GM18517 (cell line): Measurements from ENCODE around the gene ITCH.
"Not testable (repeated sequence)": the region's sequence is repeated elsewhere in the genome, so short reads cannot be mapped to it uniquely, and the experiment has no call there.

Experiments used
- ATAC-seq: cut with Tn5 transposase; IDR thresholded peaks from one replicate; pipeline ENCODE4 v1.9.1; 2021; ENCODE audit warnings: mild to moderate bottlenecking, moderate library complexity; ENCODE audit not compliant: unreplicated experiment

Gene ITCH

DNA sequence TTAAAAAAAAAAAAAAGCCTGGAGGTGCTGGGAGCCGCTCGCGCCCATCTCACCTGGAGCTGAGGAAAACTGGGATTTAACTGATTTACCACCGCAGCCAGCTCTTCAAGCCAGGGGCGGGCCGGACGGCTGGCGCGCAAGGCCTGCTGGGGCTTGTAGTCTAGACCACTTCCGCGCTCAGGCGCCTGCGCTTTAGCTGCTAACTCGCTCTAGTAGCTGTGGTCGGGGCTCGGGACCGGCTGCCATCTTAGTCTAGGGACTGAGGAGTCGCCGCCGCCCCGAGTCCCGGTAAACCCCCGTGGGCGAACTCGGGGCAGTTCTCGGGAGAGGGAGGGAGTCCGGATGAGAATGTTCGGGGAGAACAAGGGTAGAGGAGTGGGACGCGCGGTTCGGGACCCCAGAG, at the start of gene ITCH:
Gene ITCH (plus strand): TSS at position 212 of the 403 bp plus-strand sequence. CDS start 30,539 bp downstream, outside the sequence.
- ATAC-seq, result peak; percentile 85

- no peak for ATAC-seq
Observed at GRCh38 chr20:34315236-34315635, 47.8 kb upstream of the ITCH start.

DNA sequence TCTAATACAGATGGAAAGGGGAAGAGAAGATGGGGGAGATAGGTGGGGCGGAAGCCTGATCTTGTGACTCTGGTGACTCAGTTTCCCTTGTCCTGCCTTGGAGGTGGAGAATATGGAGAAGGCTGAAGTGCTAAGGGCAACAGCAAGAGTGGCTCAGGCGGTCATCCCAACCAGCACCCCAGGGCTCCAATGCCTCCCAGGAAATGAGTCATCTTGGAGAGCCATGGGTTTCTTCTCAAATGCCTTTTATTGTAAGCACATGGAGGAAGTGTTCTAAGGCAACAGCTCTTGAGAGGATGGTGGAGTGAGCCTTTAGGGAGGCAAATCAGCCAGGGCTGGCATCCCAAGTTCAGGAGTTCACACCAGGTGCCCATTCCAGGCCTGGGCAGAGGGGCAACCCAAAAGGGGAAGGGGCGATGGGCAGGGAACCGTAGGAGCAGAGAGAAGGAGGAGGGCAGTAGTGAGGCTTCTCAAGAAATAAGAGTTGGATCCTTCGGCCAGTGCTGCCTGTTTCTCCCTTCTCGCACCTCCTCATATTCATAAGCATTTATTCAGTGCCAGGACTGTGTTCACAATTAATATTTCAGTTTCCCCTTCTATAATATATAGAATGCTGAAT, 46.8 kb upstream of the ITCH start:
- no peak for ATAC-seq

GRCh38 chr20:34318609-34319443, 44.2 kb upstream of the ITCH start:
- ATAC-seq, result no peak

DNA sequence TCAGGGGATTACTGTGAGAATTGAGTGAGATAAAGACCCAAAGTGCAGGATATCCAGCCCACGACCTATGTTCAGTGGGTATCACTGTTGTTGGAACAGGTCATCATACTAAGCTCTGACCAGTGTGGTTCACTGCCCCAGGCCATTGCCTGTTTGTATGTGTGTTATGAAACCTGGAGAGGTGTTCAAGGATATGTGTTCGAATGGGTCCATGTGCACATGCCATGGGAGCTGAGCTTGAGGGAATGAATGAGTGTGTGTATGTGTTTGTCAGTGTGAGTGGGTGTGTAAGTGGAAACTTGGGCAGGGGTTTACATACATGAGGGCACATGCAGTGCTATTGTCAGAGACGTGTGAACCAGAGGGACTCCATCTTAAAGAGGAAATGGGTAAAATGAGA, 42.2 kb upstream of the ITCH start:
- no peak for ATAC-seq

GRCh38 chr20:34322267-34323105, 40.6 kb upstream of the ITCH start:
- no peak for ATAC-seq

DNA sequence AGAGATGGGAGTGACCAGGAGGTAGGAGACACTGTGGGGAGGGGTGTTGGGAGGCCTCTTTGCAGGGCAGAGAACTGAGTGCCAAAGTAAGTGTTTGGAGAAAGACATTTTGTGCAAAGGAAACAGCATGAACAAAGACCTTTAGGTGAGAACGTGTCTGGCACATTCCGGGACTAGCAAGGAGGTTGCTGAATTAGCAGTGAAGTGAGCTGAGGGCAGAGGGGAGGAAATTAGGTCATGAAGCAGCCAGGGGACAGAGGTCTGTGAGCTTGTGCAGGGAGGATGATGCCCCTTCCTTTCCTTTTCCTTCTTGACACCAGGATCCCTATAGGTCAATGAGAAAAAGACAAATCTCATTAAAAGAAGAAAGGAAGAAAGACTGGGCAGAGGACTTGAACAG, 38.5 kb upstream of the ITCH start:
- ATAC-seq, result no peak

DNA sequence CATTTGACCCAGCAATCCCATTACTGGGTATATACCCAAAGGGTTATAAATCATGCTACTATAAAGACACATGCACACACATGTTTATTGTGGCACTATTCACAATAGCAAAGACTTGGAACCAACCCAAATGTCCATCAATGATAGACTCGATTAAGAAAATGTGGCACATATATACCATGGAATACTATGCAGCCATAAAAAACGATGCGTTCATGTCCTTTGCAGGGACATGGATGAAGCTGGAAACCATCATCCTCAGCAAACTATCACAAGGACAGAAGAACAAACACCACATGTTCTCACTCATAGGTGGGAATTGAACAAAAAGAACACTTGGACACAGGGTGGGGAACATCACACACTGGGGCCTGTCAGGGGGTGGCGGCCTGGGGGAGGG, 34.9 kb upstream of the ITCH start:
- not testable (repeated sequence) for ATAC-seq

DNA sequence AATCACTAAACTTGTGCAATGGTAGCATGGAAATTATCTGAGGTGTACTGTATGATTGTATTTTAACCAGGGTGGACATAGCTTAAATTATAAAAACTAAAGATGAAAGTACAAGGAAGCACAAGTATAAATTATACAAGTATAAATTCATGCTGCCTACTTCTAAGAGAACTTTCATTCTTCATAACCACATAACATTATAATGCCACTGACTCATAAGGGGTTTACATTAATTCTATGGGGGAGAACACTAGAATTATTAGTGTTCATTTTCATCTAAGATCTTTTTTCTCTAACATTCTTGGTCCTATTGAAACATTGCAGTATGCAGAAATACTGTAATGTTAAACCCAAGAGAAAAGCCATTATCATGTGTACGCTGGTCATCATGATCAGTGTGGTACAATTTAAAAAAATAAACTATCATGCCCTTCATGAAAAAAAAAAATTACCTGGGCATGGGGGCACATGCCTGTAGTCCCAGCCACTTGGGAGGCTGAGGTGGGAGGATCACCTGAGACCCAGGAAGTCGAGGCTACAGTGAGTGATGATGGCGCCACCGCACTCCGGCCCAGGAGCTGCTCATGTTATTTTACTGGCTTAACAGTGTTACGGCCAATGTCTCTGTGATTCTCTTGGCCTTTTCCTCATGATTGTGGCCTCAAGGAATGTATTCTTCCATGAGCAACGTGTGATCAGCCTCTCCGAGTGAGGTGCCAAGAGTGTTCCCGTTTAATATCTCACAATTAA, 34.0 kb upstream of the ITCH start:
- ATAC-seq, result no peak

DNA sequence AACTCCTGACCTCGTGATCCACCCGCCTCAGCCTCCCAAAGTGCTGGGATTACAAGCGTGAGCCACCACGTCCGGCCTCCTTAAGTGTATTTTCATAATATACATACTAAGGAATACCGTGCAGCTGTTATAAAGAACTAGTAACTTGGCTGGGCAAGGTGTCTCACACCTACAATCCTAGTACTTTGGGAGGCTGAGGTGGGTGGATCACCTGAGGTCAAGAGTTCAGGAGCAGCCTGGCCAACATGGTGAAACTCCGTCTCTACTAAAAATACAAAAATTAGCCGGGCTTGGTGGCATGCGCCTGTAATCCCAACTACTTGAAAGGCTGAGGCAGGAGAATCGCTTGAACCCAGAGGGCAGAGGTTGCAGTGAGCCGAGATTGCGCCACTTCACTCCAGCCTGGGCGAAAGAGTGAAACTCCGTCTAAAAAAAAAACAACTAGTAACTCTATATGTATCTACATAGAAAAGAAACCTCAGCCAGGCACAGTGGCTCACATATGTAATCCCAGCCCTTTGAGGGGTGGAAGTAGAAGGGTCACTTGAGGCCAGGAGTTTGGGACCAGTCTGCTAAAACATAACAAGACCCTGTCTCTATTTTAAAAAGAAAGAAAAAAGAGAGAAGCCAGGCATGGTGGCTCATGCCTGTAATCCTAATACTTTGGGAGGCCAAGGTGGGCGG, 32.1 kb upstream of the ITCH start:
- not testable (repeated sequence) for ATAC-seq

GRCh38 chr20:34331838-34332237, 31.2 kb upstream of the ITCH start:
- ATAC-seq, result no peak

DNA sequence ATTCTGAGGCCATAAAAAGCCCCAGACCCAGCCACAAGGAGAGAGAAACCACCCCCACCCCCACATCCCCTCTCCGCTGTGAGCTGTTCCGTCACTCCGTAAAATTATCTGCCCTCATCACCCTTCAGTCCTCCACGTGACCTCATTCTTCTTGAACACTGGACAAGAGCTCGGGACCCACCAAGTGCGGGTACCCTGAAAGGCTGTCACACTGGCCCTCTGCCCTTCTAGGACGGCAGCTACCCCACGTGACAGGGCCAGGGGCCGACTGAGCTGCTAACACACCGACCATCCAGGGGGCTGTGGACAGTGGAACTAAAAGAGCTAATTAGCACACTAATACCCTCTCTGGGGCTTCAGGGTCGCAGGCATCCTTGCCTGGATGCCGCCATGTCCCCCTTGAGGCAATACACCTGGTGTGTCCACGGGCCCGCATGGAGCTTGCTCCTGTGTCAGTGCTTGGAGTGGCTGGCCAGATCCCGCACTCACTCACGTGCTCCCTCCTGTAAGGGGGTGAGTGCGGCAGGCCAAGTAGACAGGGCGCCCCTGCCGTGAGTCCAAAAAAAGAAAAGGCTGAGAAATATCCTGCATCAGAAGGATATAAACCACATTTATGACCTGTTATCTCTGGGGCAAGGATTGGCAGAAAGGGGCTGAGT, 30.7 kb upstream of the ITCH start:
- ATAC-seq, result no peak

GRCh38 chr20:34333786-34334185, 29.3 kb upstream of the ITCH start:
- no peak for ATAC-seq

GRCh38 chr20:34334654-34335407, 28.2 kb upstream of the ITCH start:
- no peak for ATAC-seq

GRCh38 chr20:34337544-34337943, 25.5 kb upstream of the ITCH start:
- no peak for ATAC-seq

- no peak for ATAC-seq
Observed at GRCh38 chr20:34337982-34338726, 24.9 kb upstream of the ITCH start.

GRCh38 chr20:34340726-34341125, 22.3 kb upstream of the ITCH start:
- not testable (repeated sequence) for ATAC-seq

DNA sequence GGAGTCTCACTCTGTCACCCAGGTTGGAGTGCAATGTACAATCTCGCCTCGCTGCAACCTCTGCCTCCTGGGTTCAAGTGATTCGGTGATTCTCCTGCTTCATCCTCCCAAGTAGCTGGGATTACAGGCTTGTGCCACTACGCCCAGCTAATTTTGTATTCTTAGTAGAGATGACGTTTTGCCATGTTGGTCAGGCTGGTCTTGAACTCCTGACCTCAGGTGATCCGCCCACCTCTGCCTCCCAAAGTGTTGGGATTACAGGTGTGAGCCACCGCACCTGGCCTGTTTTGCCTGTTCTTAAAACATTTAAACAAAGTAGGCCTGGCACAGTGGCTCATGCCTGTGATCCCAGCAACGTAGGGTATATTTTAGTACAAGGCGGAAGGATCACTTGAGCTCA, 21.9 kb upstream of the ITCH start:
- ATAC-seq, result not testable (repeated sequence)
